Activated T-helper 1 cell treated with anti-CD3 and anti-CD28 coated beads, Interleukin-2, amount 50 U/mL, for 16 hours (primary cell): ENCODE measurements around the gene LRRFIP1.
A peak's percentile ranks its signal among the peaks of the same experiment; 100 is the strongest.
"Not testable (repeated sequence)": the region's sequence is repeated elsewhere in the genome, so short reads cannot be mapped to it uniquely, and the experiment has no call there.

Experiments used
- DNase-seq, 2 donors: peaks; one replicate each; pipeline ENCODE4 v3.0.0-alpha.2; 2020; ENCODE audit warnings: low read depth in 1 of 2, low spot score in 1 of 2

Gene LRRFIP1

DNA sequence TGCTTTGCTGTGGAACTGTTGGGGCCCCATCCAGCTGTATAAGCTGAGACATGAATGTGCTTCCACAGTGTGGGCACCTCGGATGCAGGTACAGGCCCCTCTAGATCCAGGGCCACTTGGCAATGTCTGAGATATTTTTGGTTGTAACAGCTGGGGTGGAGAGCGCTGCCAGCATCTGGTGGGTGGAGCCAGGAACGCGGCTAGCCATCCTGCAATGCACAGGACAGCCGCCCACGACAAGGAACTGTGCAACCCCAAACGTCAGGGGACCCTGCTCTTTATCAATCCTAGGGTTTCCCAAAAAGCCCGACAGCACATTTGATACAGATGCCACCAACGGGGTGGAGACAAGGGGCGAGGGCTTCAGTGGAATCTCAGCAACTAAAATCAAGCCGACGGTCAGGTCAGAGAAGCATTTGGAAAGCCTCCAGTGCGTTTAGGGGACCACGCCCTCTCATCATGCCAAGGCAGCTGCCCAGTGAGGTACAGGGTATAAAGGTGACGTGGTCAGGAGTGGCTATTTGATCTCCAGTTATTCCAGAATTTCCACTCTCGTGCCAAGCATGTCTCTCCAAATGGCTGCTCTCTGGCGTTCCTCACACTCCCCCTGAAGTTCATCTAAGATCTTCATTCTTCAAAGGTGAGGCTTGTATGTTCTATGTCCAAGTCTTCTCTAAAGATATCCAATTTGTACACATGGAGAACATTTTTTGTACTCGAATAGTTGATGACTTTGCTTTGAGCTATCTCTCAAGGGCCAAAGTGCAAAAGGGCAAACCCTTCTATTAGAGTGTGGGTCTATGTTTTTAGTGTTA lies 55.7 kb downstream of the LRRFIP1 start:
- no peak for DNase-seq

DNA sequence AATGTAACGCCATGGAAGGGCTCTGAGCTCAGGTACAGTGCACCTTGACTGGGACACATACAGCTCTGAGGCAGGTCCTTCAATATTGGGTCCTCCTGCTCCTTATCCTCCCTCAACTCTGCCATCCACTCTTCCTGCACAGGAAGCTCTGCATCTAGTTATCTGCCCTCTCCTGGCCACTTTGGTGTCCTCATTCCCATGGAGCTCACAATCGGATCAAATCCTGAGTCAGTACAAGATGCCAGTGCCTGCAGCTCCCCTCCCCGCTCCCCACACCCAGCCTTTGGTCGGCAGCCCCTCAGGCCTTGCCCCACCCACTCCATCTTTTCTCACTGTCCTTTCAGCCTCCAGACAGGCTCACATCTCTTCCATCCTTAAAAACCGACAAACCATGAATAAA lies 58.0 kb downstream of the LRRFIP1 start:
- no peak for DNase-seq

DNA sequence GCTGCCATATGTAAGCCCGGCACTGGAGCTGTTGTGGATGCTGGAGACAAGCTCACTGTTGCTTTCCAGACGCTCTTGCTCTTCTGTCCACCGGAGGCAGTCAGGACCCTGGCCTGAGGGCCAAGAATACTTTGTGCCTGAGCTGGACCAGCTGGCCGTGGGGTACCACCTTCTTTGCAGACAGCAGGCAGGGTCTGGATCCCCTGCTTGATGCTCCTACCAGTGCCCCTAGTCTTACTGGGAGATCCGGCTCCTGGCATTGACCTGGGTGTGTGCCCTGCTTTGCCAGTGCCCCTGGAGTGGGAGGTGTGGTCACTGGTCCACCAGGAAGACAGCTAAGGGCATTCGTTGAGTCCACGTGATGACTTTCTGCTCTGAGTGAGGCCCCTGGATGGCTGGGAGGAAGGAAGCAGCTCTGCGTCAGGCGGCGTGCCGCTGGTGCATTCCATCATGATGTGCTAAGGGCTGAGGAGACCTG lies 59.3 kb downstream of the LRRFIP1 start:
- no peak for DNase-seq

DNA sequence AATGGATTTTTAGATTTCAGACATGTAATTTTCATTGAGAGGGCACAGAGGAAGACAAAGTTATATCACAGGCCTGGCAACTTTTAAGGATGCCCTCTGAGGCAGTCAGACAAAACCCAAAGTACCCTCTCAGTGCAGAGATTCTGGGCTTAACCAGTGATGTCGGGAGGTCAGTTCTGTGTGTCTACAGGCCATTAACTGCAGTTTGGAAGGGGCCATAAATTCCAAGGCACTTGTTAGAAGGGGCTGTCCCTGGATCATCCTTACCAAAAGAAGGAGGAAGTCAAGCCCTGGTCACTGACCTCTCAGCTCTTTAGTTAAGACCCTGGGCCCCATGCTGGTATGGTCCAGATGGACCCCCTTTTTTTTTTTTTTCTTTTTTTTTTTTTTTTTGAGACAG lies 60.7 kb downstream of the LRRFIP1 start:
- no peak for DNase-seq

DNA sequence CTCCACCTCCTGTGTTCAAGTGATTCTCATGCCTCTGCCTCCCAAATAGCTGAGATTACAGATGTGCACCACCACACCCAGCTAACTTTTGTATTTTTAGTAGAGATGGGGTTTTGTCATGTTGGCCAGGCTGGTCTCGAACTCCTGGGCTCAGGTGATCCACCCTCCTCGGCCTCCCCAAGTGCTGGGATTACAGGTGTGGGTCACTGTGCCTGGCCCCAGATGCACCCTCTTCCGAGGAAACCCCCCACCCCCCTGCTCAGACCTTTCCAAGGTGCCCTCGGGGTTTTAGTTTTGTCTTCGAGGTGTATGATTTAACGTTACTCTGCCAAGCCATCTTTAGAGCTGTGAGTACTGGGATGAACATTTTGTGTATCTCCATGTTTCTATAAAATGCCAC lies 61.2 kb downstream of the LRRFIP1 start:
- DNase-seq: not testable (repeated sequence)

DNA sequence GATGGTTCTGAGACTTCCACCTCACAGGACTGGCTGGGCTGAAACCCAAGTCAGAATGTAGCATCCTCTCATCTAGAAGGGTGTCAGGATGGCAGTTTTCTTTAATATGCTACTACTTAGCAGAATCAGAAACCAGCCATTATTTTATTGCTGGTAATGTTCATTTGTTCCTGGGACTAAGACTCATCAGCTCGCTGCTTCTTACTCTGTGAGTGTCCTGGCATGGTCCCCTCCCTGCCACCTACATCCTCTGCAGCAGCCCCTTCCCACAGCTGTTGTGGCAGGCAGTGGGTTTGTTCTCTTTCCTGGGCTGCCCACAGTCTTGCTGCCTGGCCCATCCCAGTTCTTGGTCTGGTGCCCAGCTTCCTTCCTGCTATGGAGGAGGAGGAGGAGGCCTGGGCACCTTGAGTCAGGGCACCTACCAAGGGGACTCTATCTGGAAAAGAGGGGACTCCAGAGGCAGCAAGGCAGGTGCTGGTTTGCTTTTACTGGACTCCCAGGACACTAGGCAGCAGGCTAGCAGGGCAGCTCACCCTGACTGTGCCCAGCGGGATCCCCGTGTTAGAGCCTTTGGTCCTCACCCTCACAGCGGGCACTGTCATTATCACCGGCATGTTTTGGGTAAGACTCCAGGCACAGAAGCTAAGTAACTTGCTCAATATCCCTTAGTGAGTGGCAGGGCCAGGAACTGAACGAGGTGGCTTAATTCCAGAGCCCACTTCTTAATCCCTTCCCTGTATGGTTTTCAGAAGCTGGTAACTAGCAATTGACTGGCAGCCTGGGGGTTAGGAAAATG lies 62.1 kb downstream of the LRRFIP1 start:
- no peak for DNase-seq

DNA sequence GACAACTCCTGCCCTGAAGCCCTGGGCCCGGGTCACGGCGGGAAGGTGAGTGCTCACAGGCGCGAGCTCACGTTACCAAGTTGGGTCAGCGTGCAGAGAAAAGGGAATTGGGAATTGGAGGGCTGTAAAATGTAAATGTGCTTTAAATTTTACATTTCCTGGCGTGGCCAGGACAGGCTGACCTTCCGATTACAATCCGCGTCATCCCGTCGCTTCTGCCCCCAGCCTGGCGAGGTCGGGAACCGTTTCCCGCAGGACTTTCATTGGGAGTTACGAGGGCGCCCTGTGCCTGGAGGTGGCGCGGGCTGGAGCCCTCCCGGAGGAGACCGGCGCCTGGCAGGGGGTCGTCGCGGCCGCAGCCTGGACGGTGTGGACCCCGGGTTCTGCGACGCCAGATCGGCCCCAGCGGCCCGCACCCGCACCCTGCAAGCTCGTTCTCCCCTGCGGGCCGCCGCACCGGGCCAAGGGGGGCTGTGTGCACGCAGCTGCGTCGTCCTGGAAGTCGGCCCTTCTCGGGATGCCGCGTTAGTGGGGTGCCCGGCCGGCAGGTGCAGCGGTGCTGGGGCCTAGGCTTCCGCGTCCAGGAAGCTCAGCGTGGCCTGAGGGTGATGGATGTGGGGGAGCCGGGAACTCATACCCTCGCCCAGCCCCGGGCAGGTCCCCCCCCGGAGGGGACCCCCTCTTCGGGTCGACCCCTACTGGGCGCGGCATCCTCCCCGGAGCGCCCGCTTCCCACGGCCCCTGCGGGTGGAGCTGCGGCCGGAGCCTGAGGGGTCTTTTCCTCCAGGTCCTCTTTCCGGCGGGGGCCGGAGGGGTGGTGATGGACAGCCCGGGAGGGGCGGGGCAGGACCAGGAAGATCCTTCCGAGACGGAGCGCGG lies 63.9 kb downstream of the LRRFIP1 start:
- no peak for DNase-seq

DNA sequence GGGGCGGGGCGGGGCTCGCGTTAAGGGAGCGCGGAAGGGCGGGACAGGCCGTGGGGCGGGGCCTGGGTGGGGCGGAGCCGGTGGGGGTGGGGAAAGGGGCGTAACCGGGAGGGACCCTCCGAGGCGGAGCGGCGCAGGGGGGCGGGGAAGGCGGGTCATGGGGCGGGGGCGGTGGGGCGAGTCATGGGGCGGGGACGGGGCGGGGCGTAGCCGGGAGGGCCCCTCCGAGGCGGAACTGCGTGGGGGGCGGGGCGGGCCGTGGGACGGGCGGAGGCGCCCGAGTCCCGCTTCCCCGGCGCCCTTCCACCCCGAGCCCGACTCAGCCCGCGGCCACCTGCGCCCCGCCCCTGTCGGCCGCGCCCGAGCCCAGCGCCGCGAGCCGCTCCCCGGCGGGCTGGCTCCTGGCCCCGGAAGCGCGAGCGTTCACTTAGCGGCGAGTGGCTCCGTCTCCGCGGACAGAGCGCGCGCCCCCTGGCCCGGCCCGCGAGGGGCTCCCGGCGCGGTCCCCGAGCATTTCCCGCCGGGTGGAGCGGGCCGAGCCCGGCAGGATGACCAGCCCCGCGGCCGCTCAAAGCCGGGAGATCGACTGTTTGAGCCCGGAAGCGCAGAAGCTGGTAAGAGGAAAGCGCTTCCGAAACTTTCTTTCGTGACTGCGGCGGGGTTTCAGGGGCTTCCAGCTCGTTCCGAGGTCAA lies 64.7 kb downstream of the LRRFIP1 start:
- DNase-seq: peak; percentile 90 to 92

DNA sequence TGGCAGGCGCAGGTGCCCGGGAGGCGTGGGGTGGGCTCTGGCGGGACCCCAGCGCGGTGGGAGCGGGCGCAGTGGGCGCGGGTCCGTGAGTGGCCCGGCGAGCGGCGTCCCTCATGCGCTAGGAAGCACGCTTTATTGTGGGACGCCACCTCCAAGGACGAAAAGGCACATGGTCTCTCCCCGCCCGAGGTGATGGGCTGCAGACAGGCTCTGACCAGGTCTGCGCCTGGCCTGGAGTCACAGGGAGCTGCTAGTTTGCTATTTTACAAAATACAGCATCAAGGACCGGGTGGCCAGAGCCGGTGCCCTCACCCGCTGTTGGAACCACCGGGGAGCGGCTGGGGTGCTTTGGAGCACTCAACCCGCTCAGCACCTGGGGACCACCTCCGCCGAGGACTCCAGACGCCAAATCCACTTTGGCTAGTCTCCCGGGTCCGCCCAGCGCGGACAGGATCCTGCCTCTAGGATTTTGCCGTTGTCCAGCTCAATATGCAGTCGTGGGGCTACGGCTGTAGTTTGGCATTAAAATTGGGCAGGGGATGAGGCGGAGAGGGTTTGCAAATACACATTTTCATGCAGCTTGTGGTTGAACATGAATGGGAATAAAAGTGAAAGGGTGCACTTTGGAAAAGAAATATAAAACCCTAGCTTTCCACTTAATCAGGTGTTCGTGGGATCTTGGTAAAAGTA lies 65.4 kb downstream of the LRRFIP1 start:
- DNase-seq: no peak

DNA sequence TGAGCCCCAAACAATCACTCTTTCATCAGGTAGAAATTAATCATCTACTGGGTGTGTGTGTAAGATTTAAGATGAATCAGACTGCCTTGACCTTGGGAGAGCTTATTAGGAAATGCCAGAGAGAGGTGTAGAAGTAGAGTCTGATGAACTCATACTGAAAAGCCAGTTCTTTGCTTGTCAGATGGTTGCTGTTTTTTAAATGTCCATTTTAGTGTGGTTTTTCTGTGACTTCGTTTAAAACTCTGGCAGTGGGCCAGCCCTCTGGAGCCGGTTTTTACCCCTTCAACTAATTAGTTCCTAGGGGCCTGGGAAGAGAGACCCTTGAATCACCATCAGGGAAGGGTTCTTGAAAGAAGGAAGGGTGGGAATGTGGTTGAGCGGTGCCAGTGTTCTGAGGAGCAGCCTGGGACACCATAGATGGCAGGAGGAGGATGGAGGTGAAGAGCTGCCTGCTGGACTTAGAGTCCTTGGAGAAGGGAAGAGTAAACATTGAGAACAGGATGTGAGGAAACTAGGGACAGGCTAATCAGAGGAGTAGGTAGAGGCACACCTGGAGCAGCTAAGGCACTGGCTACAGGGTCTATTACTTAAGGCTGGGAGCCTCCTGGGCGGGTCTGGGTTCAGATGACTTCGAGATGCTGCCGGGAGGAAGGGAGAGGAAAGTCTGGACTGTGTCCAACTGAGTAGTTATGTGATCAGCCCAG lies 66.1 kb downstream of the LRRFIP1 start:
- DNase-seq: no peak

DNA sequence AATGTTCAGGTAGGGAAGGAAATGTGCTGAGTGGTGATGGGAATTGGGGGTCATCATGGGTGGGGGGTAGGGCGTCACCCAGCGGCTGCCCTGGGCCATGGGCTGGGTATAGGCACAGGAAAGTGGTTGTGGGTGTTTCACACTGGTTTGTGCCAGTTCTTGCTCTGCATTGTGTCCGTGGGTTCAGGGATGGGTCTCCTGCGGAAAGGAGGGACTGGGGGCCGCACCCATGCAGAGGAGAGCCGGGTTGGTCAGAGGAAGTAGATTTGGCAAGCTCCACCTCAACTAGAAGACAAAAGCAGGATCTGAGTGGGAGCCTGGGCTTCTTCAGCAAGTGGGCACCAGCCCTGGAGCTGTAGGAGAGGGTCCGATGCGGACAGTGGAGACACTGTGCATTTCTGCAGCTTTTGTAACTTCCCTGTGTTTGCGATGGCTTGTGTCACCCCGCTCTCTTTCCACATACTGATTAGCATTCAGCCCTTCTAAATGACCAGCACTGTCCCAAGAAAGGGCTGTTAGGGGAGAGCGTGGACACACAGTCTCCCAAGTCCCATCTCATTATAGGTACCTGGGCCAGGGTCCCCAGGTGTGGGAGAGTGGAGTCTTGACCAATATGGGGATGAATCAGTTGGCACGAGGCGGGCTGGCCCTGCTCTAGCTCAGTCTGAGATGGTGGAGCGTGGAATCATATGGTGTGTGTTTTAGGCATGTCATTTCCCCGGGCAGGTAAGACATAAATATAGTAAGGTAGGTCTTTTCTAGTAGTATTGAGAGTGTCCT lies 67.2 kb downstream of the LRRFIP1 start:
- DNase-seq: no peak

DNA sequence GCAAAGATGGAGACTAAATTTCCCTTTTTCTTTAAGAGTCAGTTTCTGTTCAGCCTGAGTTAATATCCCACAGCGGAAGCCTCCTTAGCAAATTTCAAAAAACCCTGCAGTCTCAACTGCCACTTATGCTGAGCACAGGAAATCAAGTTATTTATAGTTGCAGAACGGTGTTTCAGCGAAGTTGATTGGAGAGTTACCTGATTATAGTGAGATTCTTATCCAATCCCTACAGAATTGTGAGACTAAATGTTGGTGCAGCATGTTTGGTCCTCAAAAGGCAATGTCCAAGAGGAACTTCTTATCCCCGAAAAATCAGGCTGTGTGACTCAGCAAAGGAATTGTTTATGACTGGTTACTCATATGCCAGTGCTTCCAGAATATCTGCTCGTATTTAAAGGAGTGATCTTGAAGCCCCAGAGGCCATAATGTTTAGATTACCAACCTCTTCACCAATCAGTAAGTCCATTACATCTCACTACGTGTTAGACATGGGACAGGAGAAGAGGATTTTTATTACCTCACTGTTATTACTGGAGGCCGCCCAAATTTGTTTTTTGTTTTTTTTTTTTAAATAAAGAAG lies 67.9 kb downstream of the LRRFIP1 start:
- no peak for DNase-seq

DNA sequence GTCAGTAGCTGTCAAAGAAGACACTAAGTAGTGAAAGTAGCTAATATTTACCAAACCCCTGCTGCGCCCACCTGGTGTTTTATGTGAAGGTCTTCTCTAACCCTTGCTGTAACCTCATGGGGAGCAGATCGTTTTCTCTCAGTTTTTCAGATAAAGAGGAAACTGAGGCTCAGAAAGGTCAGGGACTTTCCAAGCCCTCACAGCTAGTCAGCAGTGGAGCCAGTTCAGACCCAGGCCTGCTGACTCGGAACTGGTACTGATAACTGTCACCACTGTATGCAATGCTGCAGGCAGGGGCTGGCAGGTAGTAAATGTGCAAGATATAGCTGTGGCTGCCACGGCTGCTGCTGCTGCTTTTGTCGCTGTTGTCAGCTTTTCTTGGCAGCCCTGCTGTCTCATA lies 69.1 kb downstream of the LRRFIP1 start:
- no peak for DNase-seq

DNA sequence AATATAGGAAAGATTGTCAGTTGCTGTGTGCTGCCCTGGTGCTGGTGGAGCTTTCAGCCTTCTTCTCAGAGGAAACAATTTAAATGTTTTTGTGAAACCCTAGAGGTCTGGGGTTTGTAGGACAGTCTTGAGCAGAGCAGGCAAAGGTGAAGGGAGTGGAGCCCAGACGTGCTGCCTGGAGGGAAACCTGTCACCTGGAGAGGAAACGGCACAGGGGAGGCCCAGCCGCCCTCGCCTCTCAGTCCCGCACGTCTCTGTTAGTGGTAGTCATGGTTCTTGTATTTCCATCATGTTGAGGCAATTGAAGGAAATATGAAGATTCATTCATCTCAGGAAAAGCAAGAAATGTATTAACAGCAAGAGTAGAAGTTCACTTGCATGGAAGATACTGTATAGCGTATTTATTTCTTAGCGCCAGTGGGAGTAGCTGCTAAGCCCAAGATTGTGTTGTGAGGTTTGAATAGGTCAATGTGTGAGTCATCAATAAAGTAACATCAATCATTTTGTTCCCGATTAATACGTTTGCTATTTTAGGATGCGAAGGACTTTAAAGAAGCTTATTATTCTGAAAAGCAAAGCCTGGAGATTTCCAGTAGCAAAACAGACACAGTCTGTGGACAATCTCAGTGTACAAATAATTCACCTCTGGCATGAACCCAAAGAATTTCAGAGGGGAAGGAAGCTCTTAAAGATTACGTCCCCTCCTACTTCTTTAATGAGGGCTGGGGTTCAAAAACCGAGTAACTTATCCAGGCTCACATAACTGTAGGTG lies 70.4 kb downstream of the LRRFIP1 start:
- no peak for DNase-seq

DNA sequence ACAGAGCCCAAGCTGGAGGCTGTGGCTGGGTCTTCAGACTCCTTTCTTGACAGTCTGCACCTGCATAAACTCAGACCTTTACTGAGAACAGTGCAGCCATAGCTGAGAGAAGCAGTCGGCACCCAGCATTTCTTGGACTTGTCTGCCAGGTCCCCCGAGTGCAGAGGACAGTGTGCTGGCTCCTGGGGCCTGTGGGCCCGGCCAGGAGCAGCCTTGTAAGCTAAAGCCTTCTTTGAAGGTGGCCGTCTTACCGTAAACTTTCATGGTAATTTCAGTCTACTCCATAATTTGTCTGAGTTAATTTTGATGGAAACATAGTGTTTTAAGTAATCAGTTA lies 70.9 kb downstream of the LRRFIP1 start:
- no peak for DNase-seq

DNA sequence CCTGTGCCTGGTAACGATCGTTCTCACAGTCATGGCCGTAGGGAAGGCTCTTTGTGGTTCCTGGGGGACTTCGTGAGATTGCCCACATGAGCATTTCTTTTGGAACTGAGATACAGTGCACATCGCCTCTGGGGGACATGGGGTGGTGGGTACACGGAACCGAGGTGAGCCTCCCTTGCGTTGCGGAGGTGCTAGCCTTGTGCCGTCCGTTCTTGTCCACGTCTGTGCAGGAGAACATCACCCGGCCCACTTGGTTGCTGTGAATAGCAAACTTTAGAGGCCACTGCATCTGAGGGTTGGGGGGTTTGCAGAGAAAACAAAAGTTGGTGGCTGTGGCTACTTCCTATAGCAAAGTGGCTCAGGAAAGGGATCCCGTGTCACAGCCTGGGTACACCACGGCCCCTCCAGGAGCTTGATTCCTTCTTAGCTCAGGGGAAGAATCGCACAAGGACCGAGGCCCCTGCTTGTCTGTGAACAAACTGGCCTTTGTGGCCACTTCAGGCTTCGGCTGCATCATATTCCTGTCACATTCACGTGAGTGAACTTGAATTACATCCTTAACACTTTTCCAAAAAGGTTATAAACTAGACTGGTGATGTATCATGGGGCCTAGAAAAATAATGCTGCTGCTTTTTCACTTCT lies 72.6 kb downstream of the LRRFIP1 start:
- DNase-seq: no peak

DNA sequence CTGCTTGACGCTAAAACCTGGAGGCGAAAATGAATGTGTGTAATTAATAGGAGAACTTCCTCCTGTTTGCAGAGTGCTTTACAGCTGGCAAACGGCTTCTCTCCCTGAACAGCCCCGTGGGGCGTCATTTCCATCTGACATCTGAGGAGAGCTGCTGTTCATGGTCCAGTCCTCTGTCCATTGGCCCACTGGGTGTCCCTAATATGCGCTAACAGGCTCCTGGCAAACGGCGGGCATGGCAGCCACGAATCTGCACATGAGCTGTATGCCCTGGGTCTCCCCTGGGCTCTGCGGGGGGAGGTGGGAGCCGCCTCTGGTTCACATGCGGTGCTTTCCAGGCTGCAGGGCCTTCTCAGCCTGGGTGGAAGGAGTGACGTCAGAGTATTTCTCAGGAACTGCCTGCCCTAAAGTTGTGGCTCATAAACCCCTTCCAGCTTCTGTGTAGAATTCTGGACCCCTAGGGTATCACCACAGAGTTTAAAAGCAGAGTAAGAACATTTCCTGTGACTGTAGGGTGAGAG lies 73.2 kb downstream of the LRRFIP1 start:
- peak in 1 of 2 donors; percentile 69 for DNase-seq
